Keratinocyte (primary cell): Measurements from ENCODE around the gene SEPHS2. TPM values are rescaled to one million over a fixed set of nuclear protein-coding genes. Genes with fewer than 3 reads are reported as not detected.

ENCODE experiments used
- DNase-seq: peaks from one replicate; pipeline ENCODE4 v3.0.0-alpha.2; 2011; ENCODE audit warnings: low read depth, missing footprints, low spot score
- FAIRE-seq: peaks from 2 replicates; lab custom pipeline; 2011; peaks lifted over from hg19 to GRCh38; lab: Jason Lieb, UNC
- H2AFZ ChIP-seq: 2 replicates; pipeline ENCODE4 v1.6.0; 2012; ENCODE audit warnings: low read length, control low read depth, inconsistent platforms; ENCODE audit not compliant: control insufficient read depth
- H3K27ac ChIP-seq: 2 replicates; pipeline ENCODE4 v1.5.1; 2011; ENCODE audit warnings: low read length; ENCODE audit not compliant: control insufficient read depth, insufficient read depth
- H3K27me3 ChIP-seq: 3 replicates; pipeline ENCODE4 v1.6.0; 2011; ENCODE audit warnings: low read length; ENCODE audit not compliant: control insufficient read depth, insufficient read depth; ENCODE audit errors: extremely low read depth
- H3K36me3 ChIP-seq, 2 experiments: 2 replicates in 1 of 2; 3 replicates in 1 of 2; pipeline ENCODE4 v1.5.1; 2011; ENCODE audit warnings: low read length in 2 of 2, mild to moderate bottlenecking in 1 of 2; ENCODE audit not compliant: control insufficient read depth in 2 of 2, insufficient read depth in 2 of 2; ENCODE audit errors: extremely low read depth in 1 of 2
- H3K4me1 ChIP-seq: 3 replicates; pipeline ENCODE4 v1.5.1; 2011; ENCODE audit warnings: low read length; ENCODE audit not compliant: control insufficient read depth, insufficient read depth; ENCODE audit errors: extremely low read depth
- H3K4me2 ChIP-seq: 3 replicates; pipeline ENCODE4 v1.6.0; 2011; ENCODE audit warnings: low read depth, low read length; ENCODE audit not compliant: control insufficient read depth, insufficient read depth; ENCODE audit errors: extremely low read depth
- H3K4me3 ChIP-seq, 3 experiments: fragments of 200-600 bp in 1 of 3; sonication (generic) in 1 of 3; 2 replicates in 2 of 3; 3 replicates in 1 of 3; pipeline ENCODE4 v1.5.1; 2011 to 2016; ENCODE audit warnings: low read length in 3 of 3, mild to moderate bottlenecking in 3 of 3, control low read depth in 2 of 3, inconsistent platforms in 1 of 3, low read depth in 1 of 3, mixed read lengths in 1 of 3, mixed run types in 1 of 3, moderate library complexity in 1 of 3; ENCODE audit not compliant: control insufficient read depth in 2 of 3, insufficient read depth in 2 of 3; ENCODE audit errors: extremely low read depth in 1 of 3
- H3K79me2 ChIP-seq: 2 replicates; pipeline ENCODE4 v1.6.0; 2012; ENCODE audit warnings: low read length; ENCODE audit not compliant: control insufficient read depth, insufficient read depth
- H3K9ac ChIP-seq: 3 replicates; pipeline ENCODE4 v1.6.0; 2011; ENCODE audit warnings: low read length; ENCODE audit not compliant: control insufficient read depth, insufficient read depth; ENCODE audit errors: extremely low read depth
- H3K9me1 ChIP-seq: 3 replicates; pipeline ENCODE4 v1.6.0; 2011; ENCODE audit warnings: low read length; ENCODE audit not compliant: control insufficient read depth, insufficient read depth; ENCODE audit errors: extremely low read depth
- H3K9me3 ChIP-seq: 2 replicates; pipeline ENCODE4 v1.5.1; 2012; ENCODE audit warnings: low read depth, low read length; ENCODE audit not compliant: control insufficient read depth
- H4K20me1 ChIP-seq: 3 replicates; pipeline ENCODE4 v1.6.0; 2011; ENCODE audit warnings: low read length; ENCODE audit not compliant: control insufficient read depth, insufficient read depth; ENCODE audit errors: extremely low read depth
- CTCF ChIP-seq, 3 experiments: IDR thresholded peaks in 1 of 3; conservative IDR thresholded peaks in 1 of 3; optimal IDR thresholded peaks in 1 of 3; 2 replicates in 2 of 3; 3 replicates in 1 of 3; pipeline versions ENCODE3 to v1.5.1; 2011; ENCODE audit warnings: low read length in 3 of 3, mild to moderate bottlenecking in 3 of 3, moderate library complexity in 2 of 3, control low read depth in 1 of 3, inconsistent platforms in 1 of 3; ENCODE audit not compliant: insufficient read depth in 2 of 3; ENCODE audit errors: extremely low read depth in 1 of 3
- EZH2 ChIP-seq: IDR thresholded peaks from one replicate; pipeline ENCODE4 v1.6.1; 2012; ENCODE audit warnings: inconsistent platforms, mild to moderate bottlenecking, low read length, moderate library complexity
- dilution Hi-C: fragments of 300-500 bp; cut with MboI; formaldehyde crosslinking; loops from one replicate; pipeline ENCODE4 v1.7.0; 2020; ENCODE audit warnings: low sequenced_read_pairs; ENCODE audit not compliant: extremely low pct_ligation_motif_present
- polyA plus RNA-seq, 5 experiments: library from polyadenylated mRNA; depleted of rRNA in 3 of 5; stranded (reverse) in 3 of 5; stranded (forward) in 1 of 5; unstranded in 1 of 5; fragments of >200 nt; gene quantifications; 1 replicate in 1 of 5; 2 replicates in 3 of 5; 3 replicates in 1 of 5; pipeline versions ENCODE4 v1.2.1 to v1.2.3, GENCODE V29; 2011 to 2012; ENCODE audit warnings: missing spikeins in 2 of 5, low read depth in 1 of 5, low replicate concordance in 1 of 5

The SEPHS2 gene
- polyA plus RNA-seq, 1 donor (not counting 4 experiments of a cell fraction or from before 2014, with no cell fraction given) = 36.5 TPM

- no peak overlapping the region for H3K4me3 ChIP-seq
- H3K36me3 ChIP-seq = no peaks in the 10 kb centered on the region
- dilution Hi-C loops = no loop called here
- H4K20me1 ChIP-seq = no peaks in the 10 kb centered on the region
- no peaks in the 10 kb centered on the region for H3K9me3 ChIP-seq
- no peaks in the 10 kb centered on the region for H3K4me1 ChIP-seq
- H3K27ac ChIP-seq = no peak overlapping the region
- H3K4me2 ChIP-seq = no peak overlapping the region
- TF ChIP-seq EZH2 (no peak), CTCF (optimal IDR thresholded peaks at IDR 0.05 in 1 of 3, IDR thresholded peaks at IDR 0.05 in 1 of 3, conservative IDR thresholded peaks at IDR 0.05 in 1 of 3; ENCODE audit: extremely low read depth in 1 of 3, insufficient read depth in 2 of 3, low read length in 3 of 3) (no peak)
- no peaks in the 10 kb centered on the region for H3K27me3 ChIP-seq
- DNase-seq (no peak), FAIRE-seq (no peak)
- no peak overlapping the region for H2AFZ ChIP-seq
- H3K9me1 ChIP-seq = no peaks in the 10 kb centered on the region
- no peak overlapping the region for H3K9ac ChIP-seq
- H3K79me2 ChIP-seq = no peaks in the 10 kb centered on the region
Measured at GRCh38 chr16:30457743-30458560, 12.3 kb upstream of the SEPHS2 start.

- no peak overlapping the region for H3K4me3 ChIP-seq
- no peak overlapping the region for H3K9ac ChIP-seq
- DNase-seq = no peak
- TF ChIP-seq EZH2 (no peak), CTCF (optimal IDR thresholded peaks at IDR 0.05 in 1 of 3, IDR thresholded peaks at IDR 0.05 in 1 of 3, conservative IDR thresholded peaks at IDR 0.05 in 1 of 3; ENCODE audit: extremely low read depth in 1 of 3, insufficient read depth in 2 of 3, low read length in 3 of 3) (no peak)
- H3K27me3 ChIP-seq = no peaks in the 10 kb centered on the region
- no peak overlapping the region for H3K4me2 ChIP-seq
- H3K9me1 ChIP-seq = no peaks in the 10 kb centered on the region
- no peaks in the 10 kb centered on the region for H3K9me3 ChIP-seq
- H3K36me3 ChIP-seq = no peaks in the 10 kb centered on the region
- dilution Hi-C loops = no loop called here
- FAIRE-seq = no peak
- no peaks in the 10 kb centered on the region for H3K79me2 ChIP-seq
- H3K27ac ChIP-seq = no peak overlapping the region
- no peaks in the 10 kb centered on the region for H3K4me1 ChIP-seq
- no peaks in the 10 kb centered on the region for H4K20me1 ChIP-seq
- H2AFZ ChIP-seq = no peak overlapping the region
Measured at GRCh38 chr16:30457256-30457655, 11.6 kb upstream of the SEPHS2 start.
